ENCODE measurements around the gene PRDX5. TPM values are rescaled to one million over a fixed set of nuclear protein-coding genes. Genes with fewer than 3 reads are reported as not detected.

Gene PRDX5
- total RNA-seq, 1 donor from 2014 or later, result 305 TPM

GRCh38 chr11:64343767-64344559, 26.0 kb downstream of the PRDX5 start:
- DNase-seq (ENCODE audit: extremely low read depth, low read depth, low spot score), result no peak

DNA sequence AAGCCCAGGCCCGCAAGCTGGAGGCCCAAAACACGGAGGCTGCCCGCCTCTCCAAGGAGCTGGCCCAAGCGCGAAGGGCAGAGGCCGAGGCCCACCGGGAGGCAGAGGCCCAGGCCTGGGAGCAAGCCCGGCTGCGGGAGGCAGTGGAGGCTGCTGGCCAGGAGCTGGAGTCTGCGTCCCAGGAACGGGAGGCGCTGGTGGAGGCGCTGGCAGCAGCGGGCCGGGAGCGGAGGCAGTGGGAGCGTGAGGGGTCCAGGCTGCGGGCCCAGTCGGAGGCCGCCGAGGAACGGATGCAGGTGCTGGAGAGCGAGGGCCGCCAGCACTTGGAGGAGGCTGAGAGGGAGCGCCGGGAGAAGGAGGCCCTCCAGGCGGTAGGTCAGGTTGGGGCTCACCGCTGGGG, 26.9 kb downstream of the PRDX5 start:
- DNase-seq (ENCODE audit: extremely low read depth, low read depth, low spot score), result no peak

GRCh38 chr11:64347193-64347867, 29.4 kb downstream of the PRDX5 start:
- no peak for DNase-seq (ENCODE audit: extremely low read depth, low read depth, low spot score)

DNA sequence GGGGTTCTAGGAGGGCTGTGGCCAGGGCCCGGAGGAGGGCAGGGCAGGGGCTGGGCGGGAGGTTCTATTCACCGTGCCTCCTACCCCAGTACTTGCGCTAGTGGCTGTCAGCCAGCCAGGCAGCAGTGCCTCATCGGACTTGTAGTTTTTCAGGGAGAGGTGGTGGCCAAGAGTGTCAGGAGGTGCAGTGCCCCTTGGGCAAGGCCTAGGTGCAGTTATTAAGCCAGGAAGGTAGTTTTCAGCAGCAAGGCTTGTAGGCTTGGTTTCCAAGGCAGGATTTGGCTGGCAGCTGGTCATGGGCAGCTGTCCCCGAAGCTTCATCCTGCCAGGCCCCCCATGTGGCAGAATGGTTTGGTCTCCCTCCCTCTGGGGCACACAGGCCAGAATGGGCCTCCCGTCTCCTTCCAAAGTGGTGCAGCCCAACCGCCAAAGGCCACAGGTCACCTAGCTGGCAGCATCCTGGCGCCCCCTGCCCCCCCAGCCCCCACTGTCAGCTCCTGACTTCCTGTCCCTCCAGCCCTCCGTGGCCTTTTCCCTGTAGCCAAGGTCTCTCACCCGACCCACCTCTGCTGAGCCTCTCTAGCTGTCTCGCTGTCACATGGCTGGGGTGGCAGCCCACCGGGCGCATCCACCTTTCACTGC, 30.6 kb downstream of the PRDX5 start:
- DNase-seq (ENCODE audit: extremely low read depth, low read depth, low spot score), result no peak

DNA sequence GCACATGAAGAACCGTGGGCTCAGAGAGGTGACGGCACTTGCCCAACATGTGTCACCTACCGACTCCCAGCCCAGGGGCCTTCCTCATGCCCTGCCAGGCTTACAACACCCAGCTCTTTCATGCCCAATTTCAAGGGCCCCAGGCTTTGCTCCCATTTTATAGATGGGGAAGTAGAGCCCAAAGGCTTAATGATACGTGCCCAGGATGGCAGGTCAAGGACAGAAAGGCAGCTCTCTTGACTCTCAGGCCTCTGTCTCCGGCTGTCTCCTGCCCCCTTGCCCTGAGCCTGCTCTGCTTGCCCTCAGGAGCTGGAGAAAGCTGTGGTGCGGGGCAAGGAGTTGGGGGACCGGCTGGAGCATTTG, 31.1 kb downstream of the PRDX5 start:
- DNase-seq (ENCODE audit: extremely low read depth, low read depth, low spot score), result no peak

DNA sequence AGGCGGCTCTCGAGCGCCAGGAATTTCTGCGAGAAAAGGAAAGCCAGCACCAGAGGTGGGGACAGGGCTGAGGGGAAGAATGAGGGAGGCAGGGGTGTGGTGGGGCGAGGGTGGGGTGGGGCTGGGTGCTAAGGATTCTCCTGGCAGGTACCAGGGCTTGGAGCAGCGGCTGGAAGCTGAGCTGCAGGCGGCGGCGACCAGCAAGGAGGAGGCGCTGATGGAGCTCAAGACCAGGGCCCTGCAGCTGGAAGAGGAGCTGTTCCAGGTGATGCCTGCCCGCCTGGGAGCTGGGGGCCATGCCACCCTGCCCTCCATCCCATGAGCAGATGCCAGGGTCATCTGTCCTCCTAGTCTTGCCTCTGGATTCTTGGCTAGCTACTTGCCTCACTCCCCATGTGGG, 31.5 kb downstream of the PRDX5 start:
- no peak for DNase-seq (ENCODE audit: extremely low read depth, low read depth, low spot score)

DNA sequence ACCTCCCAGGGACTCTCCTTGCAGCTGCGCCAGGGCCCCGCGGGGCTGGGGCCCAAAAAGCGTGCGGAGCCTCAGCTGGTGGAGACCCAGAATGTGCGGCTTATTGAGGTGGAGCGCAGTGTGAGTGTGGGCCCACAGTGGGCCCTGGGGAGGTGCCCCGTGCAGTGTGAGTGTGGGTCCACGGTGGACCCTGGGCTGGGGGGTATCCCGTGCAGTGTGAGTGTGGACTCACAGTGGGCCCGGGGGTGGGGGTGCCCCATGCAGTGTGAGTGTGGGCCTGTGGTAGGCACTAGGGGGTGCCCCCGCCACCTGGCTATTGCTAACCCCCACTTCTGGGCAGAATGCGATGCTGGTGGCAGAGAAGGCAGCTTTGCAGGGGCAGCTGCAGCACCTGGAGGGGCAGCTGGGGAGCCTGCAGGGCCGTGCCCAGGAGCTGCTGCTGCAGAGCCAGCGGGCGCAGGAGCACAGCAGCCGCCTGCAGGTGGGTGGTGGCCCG, 33.3 kb downstream of the PRDX5 start:
- no peak for DNase-seq (ENCODE audit: extremely low read depth, low read depth, low spot score)

DNA sequence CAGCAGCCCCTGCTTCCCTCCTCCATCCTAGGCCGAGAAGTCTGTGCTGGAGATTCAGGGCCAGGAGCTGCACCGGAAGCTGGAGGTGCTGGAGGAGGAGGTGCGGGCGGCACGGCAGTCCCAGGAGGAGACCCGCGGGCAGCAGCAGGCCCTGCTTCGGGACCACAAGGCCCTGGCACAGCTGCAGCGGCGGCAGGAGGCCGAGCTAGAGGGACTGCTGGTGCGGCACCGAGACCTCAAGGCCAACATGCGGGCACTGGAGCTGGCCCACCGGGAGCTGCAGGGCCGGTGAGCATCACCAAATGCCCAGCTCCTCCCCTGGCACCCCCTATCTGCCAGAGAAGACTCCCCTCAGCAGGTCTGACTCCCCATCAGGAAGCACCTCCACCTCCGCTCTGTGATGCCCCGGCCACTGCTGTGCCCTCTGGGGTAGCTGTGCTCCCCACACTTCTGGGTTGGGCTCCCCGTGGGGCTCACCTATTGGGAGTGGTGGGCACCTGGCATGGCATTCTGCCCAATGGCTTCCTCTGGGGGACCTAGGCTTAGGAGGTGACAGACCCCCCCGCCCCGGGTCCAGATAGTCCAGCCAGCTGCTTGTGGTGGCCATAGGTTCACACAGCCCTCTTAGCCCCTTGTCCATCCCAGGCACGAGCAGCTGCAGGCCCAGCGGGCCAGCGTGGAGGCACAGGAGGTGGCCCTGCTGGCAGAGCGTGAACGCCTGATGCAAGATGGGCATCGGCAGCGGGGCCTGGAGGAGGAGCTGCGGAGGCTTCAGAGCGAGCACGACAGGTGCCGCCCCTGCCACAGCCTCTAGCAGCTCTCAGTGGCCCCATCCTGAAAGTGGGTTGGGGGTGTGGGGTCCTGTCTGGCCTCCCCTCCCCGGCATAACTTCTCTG, 34.4 kb downstream of the PRDX5 start:
- no peak for DNase-seq (ENCODE audit: extremely low read depth, low read depth, low spot score)

DNA sequence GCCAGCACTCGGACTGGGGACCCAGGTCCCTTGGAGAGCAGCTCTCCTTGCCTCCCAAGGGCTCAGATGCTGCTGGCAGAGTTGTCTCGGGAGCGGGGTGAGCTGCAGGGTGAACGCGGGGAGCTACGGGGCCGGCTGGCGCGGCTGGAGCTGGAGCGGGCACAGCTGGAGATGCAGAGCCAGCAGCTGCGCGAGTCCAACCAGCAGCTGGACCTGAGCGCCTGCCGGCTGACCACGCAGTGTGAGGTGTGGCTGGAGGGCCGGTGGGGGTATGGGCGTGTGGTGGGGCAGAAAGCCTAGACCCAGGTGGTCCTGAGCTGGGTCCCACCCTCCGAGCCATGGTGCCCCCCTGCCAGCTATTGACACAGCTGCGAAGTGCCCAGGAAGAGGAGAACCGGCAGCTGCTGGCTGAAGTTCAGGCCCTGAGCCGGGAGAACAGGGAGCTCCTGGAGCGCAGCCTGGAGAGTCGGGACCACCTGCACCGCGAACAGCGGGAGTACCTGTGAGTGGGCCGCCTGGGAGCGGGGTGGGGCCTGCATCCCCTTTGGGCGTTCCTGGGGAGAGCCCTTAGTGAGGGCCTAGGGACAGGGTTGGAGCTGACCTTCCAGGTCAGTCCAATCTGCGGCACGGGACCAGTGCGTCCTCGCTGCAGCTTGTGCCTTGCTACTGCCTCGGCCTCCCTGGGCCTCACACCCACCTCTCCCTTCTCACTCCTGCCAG, 35.2 kb downstream of the PRDX5 start:
- DNase-seq (ENCODE audit: extremely low read depth, low read depth, low spot score), result no peak

DNA sequence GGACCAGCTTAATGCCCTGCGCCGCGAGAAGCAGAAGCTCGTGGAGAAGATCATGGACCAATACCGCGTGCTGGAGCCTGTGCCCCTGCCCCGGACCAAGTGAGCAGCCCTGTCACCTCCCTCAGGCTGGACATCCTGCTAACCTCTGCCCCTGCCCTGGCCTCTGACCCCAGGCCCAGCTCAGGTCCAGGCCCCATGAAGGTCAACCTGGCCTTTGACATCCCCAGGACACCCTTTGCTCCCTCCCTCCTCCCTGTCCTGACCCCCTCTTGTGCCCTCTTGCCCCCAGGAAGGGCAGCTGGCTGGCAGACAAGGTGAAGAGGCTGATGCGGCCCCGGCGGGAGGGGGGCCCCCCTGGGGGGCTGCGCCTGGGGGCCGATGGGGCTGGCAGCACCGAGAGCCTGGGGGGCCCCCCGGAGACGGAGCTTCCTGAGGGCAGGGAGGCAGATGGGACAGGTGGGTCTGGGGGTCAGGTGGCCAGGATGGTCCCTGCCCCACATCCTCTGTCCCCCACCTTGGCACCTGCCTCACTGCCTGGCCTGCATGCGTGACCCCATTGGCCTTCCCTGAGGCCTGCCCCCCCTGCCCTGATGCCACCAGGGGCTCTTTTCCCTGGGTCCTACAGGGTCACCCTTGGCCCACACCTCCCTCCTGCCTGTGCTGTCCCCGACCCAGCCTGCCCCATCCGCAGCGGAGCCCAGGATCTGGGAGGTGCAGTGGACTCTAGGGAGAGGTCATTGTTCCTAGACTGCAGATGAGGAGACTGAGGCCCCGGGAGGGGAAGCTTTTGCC, 36.0 kb downstream of the PRDX5 start:
- DNase-seq (ENCODE audit: extremely low read depth, low read depth, low spot score), result no peak

GRCh38 chr11:64355078-64355940, 37.4 kb downstream of the PRDX5 start:
- DNase-seq (ENCODE audit: extremely low read depth, low read depth, low spot score), result peak; percentile 36

- no peak for DNase-seq (ENCODE audit: extremely low read depth, low read depth, low spot score)
Observed at GRCh38 chr11:64356498-64357411, 38.8 kb downstream of the PRDX5 start.

GRCh38 chr11:64357446-64357845, 39.5 kb downstream of the PRDX5 start:
- no peak for DNase-seq (ENCODE audit: extremely low read depth, low read depth, low spot score)

DNA sequence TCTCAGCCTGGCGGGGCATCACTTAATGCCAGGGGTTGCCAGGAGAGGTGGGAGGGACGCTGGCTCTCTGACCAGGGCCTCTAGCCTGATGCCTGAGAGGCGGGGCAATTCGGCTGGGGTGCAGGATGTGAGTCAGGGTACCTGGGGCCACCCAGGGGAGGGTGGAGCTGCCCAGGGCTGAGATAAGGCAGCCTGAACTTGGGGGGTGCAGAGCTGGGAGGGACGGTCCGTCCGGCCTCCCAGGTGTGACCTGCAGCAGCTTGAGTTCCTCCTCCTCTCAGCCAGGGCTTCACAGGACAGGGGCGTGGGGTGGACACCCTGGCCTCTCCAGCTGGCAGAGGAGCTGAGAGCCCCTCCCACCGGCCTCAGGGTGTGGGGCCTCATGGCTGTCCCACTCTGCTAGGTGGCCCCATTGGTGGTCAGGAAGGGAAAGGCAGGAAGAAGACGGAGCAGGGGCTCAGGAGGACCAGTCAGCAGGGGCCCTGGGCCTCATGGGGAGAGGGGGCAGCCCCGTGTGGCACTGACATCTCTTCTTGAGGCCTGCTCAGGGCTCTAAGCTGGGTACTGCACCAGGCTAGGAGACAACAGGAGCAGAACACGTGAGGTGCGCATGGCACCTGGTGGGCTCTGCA, 40.1 kb downstream of the PRDX5 start:
- no peak for DNase-seq (ENCODE audit: extremely low read depth, low read depth, low spot score)

GRCh38 chr11:64358536-64358906, 40.6 kb downstream of the PRDX5 start:
- DNase-seq (ENCODE audit: extremely low read depth, low read depth, low spot score), result no peak

DNA sequence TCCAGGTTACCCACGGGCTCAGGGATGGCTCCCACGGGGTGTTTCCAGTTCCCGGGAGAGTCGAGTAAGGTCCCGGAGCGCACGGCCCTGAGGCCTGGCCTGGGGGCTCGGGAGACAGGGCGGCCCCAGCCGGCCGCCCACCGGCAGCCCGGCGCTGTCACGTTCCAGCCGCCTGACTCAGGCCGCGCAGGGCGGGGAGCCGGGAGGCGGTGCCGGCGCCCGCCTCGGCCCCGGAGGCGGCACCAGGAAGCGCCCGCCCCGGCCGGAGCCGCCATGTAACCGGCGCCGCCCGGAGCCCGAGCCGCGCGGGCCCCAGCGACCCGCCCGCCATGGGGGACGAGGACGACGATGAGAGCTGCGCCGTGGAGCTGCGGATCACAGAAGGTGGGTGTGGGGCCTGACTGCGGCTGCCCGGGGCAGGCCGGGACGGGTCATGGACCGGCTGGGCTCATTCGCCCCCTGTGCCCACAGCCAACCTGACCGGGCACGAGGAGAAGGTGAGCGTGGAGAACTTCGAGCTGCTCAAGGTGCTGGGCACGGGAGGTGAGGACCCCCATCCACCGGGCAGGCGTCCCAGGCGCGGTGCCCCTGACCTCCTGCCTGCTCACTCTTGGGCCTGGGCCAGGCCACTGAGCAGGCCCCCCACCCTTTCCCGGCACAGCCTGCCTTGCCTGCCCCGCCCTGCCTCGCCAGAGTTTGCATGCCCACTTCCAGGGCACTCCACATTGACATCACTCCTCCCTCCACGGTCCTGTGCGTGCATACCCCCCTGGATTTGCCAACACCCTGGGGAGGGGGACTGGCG, 41.2 kb downstream of the PRDX5 start, which contains the start of gene RPS6KA4:
Gene RPS6KA4 (plus strand): TSS at position 256 of the 805 bp plus-strand sequence. CDS start 74 bp downstream, at position 330.
- DNase-seq (ENCODE audit: extremely low read depth, low read depth, low spot score), result no peak
